Hepatocyte (in vitro differentiated cells): ENCODE measurements around the gene AASDH. TPM values are rescaled to one million over a fixed set of nuclear protein-coding genes. Genes with fewer than 3 reads are reported as not detected.

ENCODE experiments used
- DNase-seq: peaks from one replicate; pipeline ENCODE4 v3.0.0-alpha.2; 2016; ENCODE audit warnings: low spot score
- H2AFZ ChIP-seq: fragments of 200-600 bp; sonication (generic); 2 replicates; pipeline ENCODE4 v1.6.0; 2016; ENCODE audit warnings: antibody characterized with exemption, mild to moderate bottlenecking
- H3K27ac ChIP-seq: fragments of 200-600 bp; sonication (generic); 2 replicates; pipeline ENCODE4 v1.5.1; 2016; ENCODE audit warnings: mild to moderate bottlenecking
- H3K27me3 ChIP-seq: fragments of 200-600 bp; sonication (generic); 2 replicates; pipeline ENCODE4 v1.6.1; 2016
- H3K36me3 ChIP-seq: fragments of 200-600 bp; sonication (generic); replicated peaks from 2 replicates; pipeline ENCODE4 v1.5.1; 2016; ENCODE audit warnings: low read depth; ENCODE audit not compliant: insufficient read depth
- H3K4me1 ChIP-seq: fragments of 200-600 bp; sonication (generic); 2 replicates; pipeline ENCODE4 v1.5.1; 2016; ENCODE audit warnings: mild to moderate bottlenecking, moderate library complexity; ENCODE audit not compliant: insufficient read depth
- H3K4me2 ChIP-seq: fragments of 200-600 bp; sonication (generic); 2 replicates; pipeline ENCODE4 v1.6.0; 2016
- H3K4me3 ChIP-seq: fragments of 200-600 bp; sonication (generic); 2 replicates; pipeline ENCODE4 v1.5.1; 2016; ENCODE audit warnings: mild to moderate bottlenecking
- H3K79me2 ChIP-seq: fragments of 200-600 bp; sonication (generic); 2 replicates; pipeline ENCODE4 v1.6.0; 2017; ENCODE audit warnings: mild to moderate bottlenecking
- H3K9me2 ChIP-seq: fragments of 200-600 bp; sonication (generic); replicated peaks from 2 replicates; pipeline ENCODE4 v1.6.0; 2017; ENCODE audit warnings: mild to moderate bottlenecking; ENCODE audit not compliant: insufficient read depth
- H3K9me3 ChIP-seq: fragments of 200-600 bp; sonication (generic); 2 replicates; pipeline ENCODE4 v1.5.1; 2016; ENCODE audit warnings: low read depth, mild to moderate bottlenecking
- H4K20me1 ChIP-seq: fragments of 200-600 bp; sonication (generic); 2 replicates; pipeline ENCODE4 v1.6.0; 2016; ENCODE audit warnings: mild to moderate bottlenecking; ENCODE audit not compliant: insufficient read depth, poor library complexity, severe bottlenecking
- EZH2 ChIP-seq: fragments of 200-600 bp; sonication (generic); IDR thresholded peaks from 2 replicates; pipeline ENCODE4 v1.6.1; 2016; ENCODE audit warnings: antibody characterized with exemption, mild to moderate bottlenecking, borderline replicate concordance
- EZH2phosphoT487 ChIP-seq: fragments of 200-600 bp; sonication (generic); IDR thresholded peaks from one replicate; pipeline ENCODE4 v1.6.1; 2018; ENCODE audit warnings: antibody characterized with exemption, mild to moderate bottlenecking, low read depth, moderate library complexity; ENCODE audit not compliant: unreplicated experiment, severe bottlenecking
- WGBS: methylation state at CpG from one replicate; pipeline ENCODE4 v1.1.6; 2016; ENCODE audit warnings: low lambda C conversion rate; ENCODE audit errors: missing lambda C conversion rate; 5-methylcytosine and 5-hydroxymethylcytosine counted together
- polyA plus RNA-seq: library from polyadenylated mRNA; unstranded; fragments of >200 nt; fragmentation: Nextera tagmentation; extraction: Ambion mirVana; gene quantifications from 2 replicates; pipeline ENCODE4 v1.2.1, GENCODE V29; 2016
- total RNA-seq: library from RNA; depleted of rRNA; stranded (reverse); fragments of >200 nt; gene quantifications from 2 replicates; pipeline ENCODE4 v1.2.3, GENCODE V29; 2014
- TF ChIP-seq, protein P1 (sequence below): fragments of 200-600 bp; sonication (generic); IDR thresholded peaks from 2 replicates; pipeline ENCODE4 v1.5.1; 2016; ENCODE audit warnings: antibody characterized with exemption, mild to moderate bottlenecking; ENCODE audit not compliant: poor library complexity

The AASDH gene
- total and polyA plus RNA-seq, 2 experiments from 2014 or later: 9.3 to 11.9 TPM

DNA sequence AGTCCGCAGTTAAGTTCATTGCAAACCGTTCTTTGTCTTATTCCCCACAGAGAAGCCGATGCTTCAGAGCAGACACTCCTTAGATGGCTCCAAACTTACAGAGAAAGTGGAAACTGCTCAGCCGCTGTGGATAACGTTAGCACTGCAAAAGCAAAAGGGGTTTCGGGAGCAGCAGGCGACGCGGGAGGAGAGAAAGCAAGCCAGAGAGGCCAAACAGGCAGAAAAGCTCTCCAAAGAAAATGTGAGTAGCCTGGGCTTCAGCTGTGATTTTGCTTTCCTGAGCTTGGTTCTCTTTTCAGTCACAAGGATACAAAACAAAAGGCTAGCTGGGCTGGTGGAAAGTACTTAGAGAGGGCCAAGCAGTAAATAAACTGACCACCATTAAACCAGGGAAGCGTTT is 64.0 kb downstream of the AASDH start:
- H3K36me3 ChIP-seq: no peaks in the 10 kb centered on the region
- no peaks in the 10 kb centered on the region for H3K9me3 ChIP-seq
- H3K9me2 ChIP-seq: no peaks in the 10 kb centered on the region
- no peaks in the 10 kb centered on the region for H3K27me3 ChIP-seq
- H3K4me3 ChIP-seq: no peak overlapping the region
- no peak overlapping the region for H2AFZ ChIP-seq
- H3K79me2 ChIP-seq: no peaks in the 10 kb centered on the region
- H3K4me2 ChIP-seq: no peak overlapping the region
- 87% methylated on average over 10 of the region's 10 CpGs for WGBS
- DNase-seq: no peak
- TF ChIP-seq EZH2phosphoT487: no peak
- TF ChIP-seq, protein P1, sequence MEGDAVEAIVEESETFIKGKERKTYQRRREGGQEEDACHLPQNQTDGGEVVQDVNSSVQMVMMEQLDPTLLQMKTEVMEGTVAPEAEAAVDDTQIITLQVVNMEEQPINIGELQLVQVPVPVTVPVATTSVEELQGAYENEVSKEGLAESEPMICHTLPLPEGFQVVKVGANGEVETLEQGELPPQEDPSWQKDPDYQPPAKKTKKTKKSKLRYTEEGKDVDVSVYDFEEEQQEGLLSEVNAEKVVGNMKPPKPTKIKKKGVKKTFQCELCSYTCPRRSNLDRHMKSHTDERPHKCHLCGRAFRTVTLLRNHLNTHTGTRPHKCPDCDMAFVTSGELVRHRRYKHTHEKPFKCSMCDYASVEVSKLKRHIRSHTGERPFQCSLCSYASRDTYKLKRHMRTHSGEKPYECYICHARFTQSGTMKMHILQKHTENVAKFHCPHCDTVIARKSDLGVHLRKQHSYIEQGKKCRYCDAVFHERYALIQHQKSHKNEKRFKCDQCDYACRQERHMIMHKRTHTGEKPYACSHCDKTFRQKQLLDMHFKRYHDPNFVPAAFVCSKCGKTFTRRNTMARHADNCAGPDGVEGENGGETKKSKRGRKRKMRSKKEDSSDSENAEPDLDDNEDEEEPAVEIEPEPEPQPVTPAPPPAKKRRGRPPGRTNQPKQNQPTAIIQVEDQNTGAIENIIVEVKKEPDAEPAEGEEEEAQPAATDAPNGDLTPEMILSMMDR: no peak
- TF ChIP-seq EZH2: no peak
- H4K20me1 ChIP-seq: no peaks in the 10 kb centered on the region
- no peak overlapping the region for H3K27ac ChIP-seq
- H3K4me1 ChIP-seq: no peaks in the 10 kb centered on the region

DNA sequence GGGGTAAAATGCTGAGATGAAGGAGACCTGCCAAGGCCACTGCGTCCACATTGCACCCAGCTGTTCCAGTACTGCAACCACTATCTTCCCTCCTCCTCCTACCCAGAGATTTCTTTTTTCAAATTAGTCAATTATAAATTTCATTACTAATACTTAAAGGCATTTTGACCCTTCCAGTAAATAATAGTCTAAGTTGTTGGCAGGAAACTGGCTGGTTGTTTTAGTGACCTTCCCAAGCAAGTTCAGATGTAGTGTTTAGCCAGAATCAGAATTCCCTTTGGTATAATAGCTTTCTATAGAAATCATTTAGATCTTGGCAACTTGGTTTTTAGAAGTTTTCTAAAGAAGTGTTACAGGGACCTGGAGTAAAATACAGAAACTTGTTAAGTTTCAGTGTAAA is 66.0 kb downstream of the AASDH start:
- Histone ChIP-seq H3K79me2 (no peaks in the 10 kb centered on the region), H3K27me3 (no peaks in the 10 kb centered on the region), H3K9me2 (no peaks in the 10 kb centered on the region), H3K9me3 (no peaks in the 10 kb centered on the region), H3K4me2 (no peak overlapping the region), H2AFZ (no peak overlapping the region), H3K4me1 (no peaks in the 10 kb centered on the region), H3K27ac (no peak overlapping the region), H3K36me3 (no peaks in the 10 kb centered on the region), H3K4me3 (no peak overlapping the region), H4K20me1 (no peaks in the 10 kb centered on the region)
- 97% methylated on average over 1 of the region's 1 CpG for WGBS
- no peak for TF ChIP-seq EZH2phosphoT487
- TF ChIP-seq EZH2: no peak
- TF ChIP-seq, protein P1: no peak
- no peak for DNase-seq

DNA sequence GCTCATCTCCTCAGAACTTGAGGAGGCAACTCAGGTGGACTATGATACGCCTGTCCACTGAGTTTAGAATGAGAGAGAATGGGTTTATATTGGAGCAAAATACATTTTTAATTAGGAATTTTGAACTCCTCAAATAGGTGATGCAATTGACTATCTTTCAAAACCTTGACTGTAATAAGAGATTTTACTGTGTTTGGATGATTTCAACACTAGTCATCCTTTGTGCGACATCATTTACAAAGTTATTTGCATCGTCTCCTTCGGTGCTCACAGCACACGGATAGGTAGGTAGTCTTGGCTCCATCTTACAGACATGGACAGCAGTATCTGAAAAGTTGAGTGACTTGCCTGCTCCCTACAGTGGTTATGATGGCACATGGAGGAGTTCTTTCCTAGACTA is 67.0 kb downstream of the AASDH start:
- Histone ChIP-seq H3K79me2 (no peaks in the 10 kb centered on the region), H2AFZ (no peak overlapping the region), H3K4me3 (no peak overlapping the region), H3K4me1 (no peaks in the 10 kb centered on the region), H3K4me2 (no peak overlapping the region), H3K9me3 (no peaks in the 10 kb centered on the region), H4K20me1 (no peaks in the 10 kb centered on the region), H3K27me3 (no peaks in the 10 kb centered on the region), H3K36me3 (no peaks in the 10 kb centered on the region), H3K27ac (no peak overlapping the region), H3K9me2 (no peaks in the 10 kb centered on the region)
- TF ChIP-seq EZH2phosphoT487 (no peak), EZH2 (no peak)
- TF ChIP-seq, protein P1: no peak
- WGBS: 96% methylated on average over 5 of the region's 5 CpGs
- DNase-seq: no peak

DNA sequence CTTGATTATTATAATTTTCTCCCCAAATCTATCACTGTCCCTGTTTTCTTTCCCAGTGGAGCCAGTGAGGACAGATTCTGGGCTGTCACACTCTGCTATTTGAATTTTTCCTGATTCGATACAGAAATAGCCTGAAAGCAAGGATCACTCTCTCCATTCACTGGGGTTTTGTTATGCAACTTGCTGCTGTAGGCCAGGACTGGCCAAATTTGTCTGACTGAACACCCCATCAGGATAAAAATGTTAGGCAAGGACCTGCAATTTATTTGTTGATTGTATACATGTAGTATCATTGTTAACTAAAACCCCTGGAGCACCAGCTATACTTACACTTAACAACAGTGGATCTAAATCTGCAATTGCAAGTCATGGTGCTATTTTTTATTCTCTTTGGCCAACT is 68.7 kb downstream of the AASDH start:
- Histone ChIP-seq H4K20me1 (no peaks in the 10 kb centered on the region), H3K9me3 (no peaks in the 10 kb centered on the region), H3K79me2 (no peaks in the 10 kb centered on the region), H3K36me3 (no peaks in the 10 kb centered on the region), H3K27ac (no peak overlapping the region), H3K27me3 (no peaks in the 10 kb centered on the region), H3K9me2 (no peaks in the 10 kb centered on the region), H2AFZ (no peak overlapping the region), H3K4me2 (no peak overlapping the region), H3K4me1 (no peaks in the 10 kb centered on the region), H3K4me3 (no peak overlapping the region)
- TF ChIP-seq, protein P1: no peak
- no peak for TF ChIP-seq EZH2
- TF ChIP-seq EZH2phosphoT487: no peak
- DNase-seq: no peak
- WGBS: 91% methylated on average over 1 of the region's 1 CpG
